HFF-Myc (cell line): ENCODE results near the gene DHH.

Experiments used
- DNase-seq: peaks from one replicate; pipeline ENCODE4 v3.0.0-alpha.2; 2011; ENCODE audit warnings: low read depth; ENCODE audit errors: extremely low read depth
- H3K4me3 ChIP-seq: replicated peaks from 2 replicates; pipeline ENCODE4 v1.5.1; 2011; ENCODE audit warnings: low read depth, mild to moderate bottlenecking, control low read depth, low read length
- CTCF ChIP-seq: IDR thresholded peaks from 2 replicates; pipeline ENCODE4 v1.5.1; 2012; ENCODE audit warnings: mild to moderate bottlenecking, low read depth, low read length, control low read depth; ENCODE audit errors: missing control alignments

DHH gene

GRCh38 chr12:49093792-49094159 lies 825 bp downstream of the DHH start:
- no peak for TF ChIP-seq CTCF
- no peak overlapping the region for H3K4me3 ChIP-seq
- no peak for DNase-seq

- no peak for DNase-seq
- H3K4me3 ChIP-seq, result no peak overlapping the region
- no peak for TF ChIP-seq CTCF
Measured at GRCh38 chr12:49092816-49093406, 1.7 kb downstream of the DHH start.

GRCh38 chr12:49092086-49092815 lies 2.4 kb downstream of the DHH start:
- TF ChIP-seq CTCF, result peak; percentile 55
- peak overlapping the region; percentile 18; the same call in 1 of the 2 replicates for H3K4me3 ChIP-seq
- DNase-seq, result no peak

- peak overlapping the region; percentile 18; the same call in 1 of the 2 replicates for H3K4me3 ChIP-seq
- TF ChIP-seq CTCF, result no peak
- DNase-seq, result no peak
Measured at GRCh38 chr12:49091836-49092085, 2.8 kb downstream of the DHH start.

GRCh38 chr12:49091056-49091835 lies 3.4 kb downstream of the DHH start:
- DNase-seq, result no peak
- no peak overlapping the region for H3K4me3 ChIP-seq
- no peak for TF ChIP-seq CTCF

GRCh38 chr12:49089821-49090773 lies 4.5 kb downstream of the DHH start:
- peak; percentile 32 for TF ChIP-seq CTCF
- peak overlapping the region; percentile 26 for H3K4me3 ChIP-seq
- DNase-seq, result no peak
